ENCODE results near the gene NAV1.

DNA sequence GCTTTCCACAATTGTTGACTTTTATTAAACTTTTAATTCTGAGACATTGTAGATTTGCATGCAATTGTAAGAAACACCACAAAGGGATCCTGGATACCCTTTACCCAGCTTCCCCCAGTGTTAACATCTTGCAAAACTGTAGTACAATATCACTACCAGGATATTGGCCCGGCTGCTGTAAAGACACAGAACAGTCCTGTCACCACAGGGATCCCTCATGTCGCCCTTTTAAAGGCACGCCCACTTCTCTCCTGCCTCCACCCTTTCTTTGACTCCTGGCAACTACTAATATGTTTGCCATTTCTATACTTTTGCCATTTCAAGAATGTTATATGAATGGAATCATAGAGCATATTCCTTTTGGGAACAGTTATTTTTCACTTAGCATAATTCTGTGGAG lies 37.0 kb downstream of the NAV1 start:
- TF ChIP-seq EZH2 (IDR thresholded peaks at IDR 0.05; ENCODE audit: low read depth) (no peak), CTCF (conservative IDR thresholded peaks at IDR 0.05) (no peak)
